ENCODE data around the gene STAMBP. TPM values are rescaled to one million over a fixed set of nuclear protein-coding genes. Genes with fewer than 3 reads are reported as not detected.

STAMBP gene
- polyA plus RNA-seq, 1 donor, result 42.9 TPM

Other genes with a start within 250 kb of the STAMBP start
- 0.29 TPM for gene NAT8, start 186.5 kb upstream of the STAMBP start, polyA plus RNA-seq (ENCODE audit: insufficient read length)
- gene TPRKB, start 91.6 kb upstream of the STAMBP start, polyA plus RNA-seq (ENCODE audit: insufficient read length), result 42.3 TPM
- gene DUSP11, start 48.9 kb upstream of the STAMBP start, polyA plus RNA-seq (ENCODE audit: insufficient read length), result 17.0 TPM
- gene C2orf78, start 44.8 kb upstream of the STAMBP start, polyA plus RNA-seq (ENCODE audit: insufficient read length), result not detected
- gene ACTG2, start 64.0 kb downstream of the STAMBP start, polyA plus RNA-seq (ENCODE audit: insufficient read length), result 5.1 TPM
- 35.3 TPM for gene DGUOK, start 97.9 kb downstream of the STAMBP start, polyA plus RNA-seq (ENCODE audit: insufficient read length)
- gene TET3, start 155.9 kb downstream of the STAMBP start, polyA plus RNA-seq (ENCODE audit: insufficient read length), result 9.0 TPM